Naive B cell (primary cell): ENCODE data around the gene CREM. TPM values are rescaled to one million over a fixed set of nuclear protein-coding genes. Genes with fewer than 3 reads are reported as not detected.
"Not testable (repeated sequence)": the region's sequence is repeated elsewhere in the genome, so short reads cannot be mapped to it uniquely, and the experiment has no call there.

Experiments
- ATAC-seq, 2 donors: fragments of 150-1000 bp; cut with Tn5 transposase; 2 replicates each; pipeline ENCODE4 v1.10.0; 2021; ENCODE audit warnings: low read depth in 2 of 2, mild to moderate bottlenecking in 2 of 2, moderate library complexity in 2 of 2
- DNase-seq: peaks from one replicate; pipeline ENCODE4 v3.0.0; 2022
- H3K27ac Mint-ChIP-seq, 6 donors: one replicate each; pipeline ENCODE4 v1.8.0; 2020 to 2022; ENCODE audit warnings: mild to moderate bottlenecking in 6 of 6, mixed read lengths in 6 of 6, moderate library complexity in 5 of 6, inconsistent platforms in 2 of 6
- H3K27me3 Mint-ChIP-seq, 3 donors: one replicate each; pipeline ENCODE4 v1.8.0; 2021 to 2022; ENCODE audit warnings: mixed read lengths in 3 of 3, mild to moderate bottlenecking in 1 of 3
- H3K36me3 Mint-ChIP-seq, 2 donors: one replicate each; pipeline ENCODE4 v1.8.0; 2020 to 2022; ENCODE audit warnings: mixed read lengths in 2 of 2, inconsistent platforms in 1 of 2, mild to moderate bottlenecking in 1 of 2
- H3K4me1 Mint-ChIP-seq, 3 donors: one replicate each; pipeline ENCODE4 v1.8.0; 2020 to 2022; ENCODE audit warnings: mixed read lengths in 3 of 3, inconsistent platforms in 1 of 3, mild to moderate bottlenecking in 1 of 3, moderate library complexity in 1 of 3
- H3K4me3 Mint-ChIP-seq, 8 donors: one replicate each; pipeline ENCODE4 v1.8.0; 2020 to 2022; ENCODE audit warnings: mild to moderate bottlenecking in 8 of 8, mixed read lengths in 8 of 8, moderate library complexity in 8 of 8, inconsistent platforms in 2 of 8
- H3K9me3 Mint-ChIP-seq, 7 donors: one replicate each; pipeline ENCODE4 v1.8.0; 2020 to 2022; ENCODE audit warnings: mixed read lengths in 7 of 7, mild to moderate bottlenecking in 5 of 7, inconsistent platforms in 2 of 7, moderate library complexity in 1 of 7
- polyA plus RNA-seq, 6 donors: library from polyadenylated mRNA; unstranded; fragments of 300-500 nt; fragmentation: Illumina TruSeq; gene quantifications; one replicate each; pipeline ENCODE4 v1.2.3, GENCODE V29; 2021; ENCODE audit warnings: low read depth in 6 of 6

Gene CREM
- polyA plus RNA-seq, 6 donors from 2014 or later, result 12.3 to 31.0 (median 16.8) TPM

GRCh38 chr10:35206274-35206673 is 79.6 kb downstream of the CREM start:
- H3K27ac Mint-ChIP-seq, result peak overlapping the region in 1 of 6 donors; percentile 10
- no peaks in the 10 kb centered on the region for H3K9me3 Mint-ChIP-seq
- no peaks in the 10 kb centered on the region for H3K4me1 Mint-ChIP-seq

GRCh38 chr10:35208536-35208935 is 81.9 kb downstream of the CREM start:
- Mint-ChIP-seq H3K36me3 (peaks cover 0 to 3% of the 10 kb centered on the region in 2 donors), H3K27me3 (no peaks in the 10 kb centered on the region), H3K4me3 (no peak overlapping the region), H3K9me3 (no peaks in the 10 kb centered on the region), H3K4me1 (no peaks in the 10 kb centered on the region), H3K27ac (peak overlapping the region in 2 of 6 donors; percentile 60 to 78)
- ATAC-seq, result no peak
- DNase-seq, result no peak

More at GRCh38 chr10:35206274-35206673, 79.6 kb downstream of the CREM start:
- no peak overlapping the region for H3K4me3 Mint-ChIP-seq
- H3K27me3 Mint-ChIP-seq, result no peaks in the 10 kb centered on the region
- H3K36me3 Mint-ChIP-seq, result peaks cover 0 to 3% of the 10 kb centered on the region in 2 donors
- ATAC-seq, result no peak
- DNase-seq, result no peak

- Mint-ChIP-seq H3K4me1 (no peaks in the 10 kb centered on the region), H3K27me3 (no peaks in the 10 kb centered on the region), H3K4me3 (no peak overlapping the region), H3K27ac (peak overlapping the region in 2 of 6 donors; percentile 53 to 78), H3K36me3 (peaks cover 0 to 3% of the 10 kb centered on the region in 2 donors), H3K9me3 (no peaks in the 10 kb centered on the region)
- ATAC-seq (no peak), DNase-seq (no peak)
These were observed 82.4 kb downstream of the CREM start for GRCh38 chr10:35208949-35209613.

- no peak overlapping the region for H3K4me3 Mint-ChIP-seq
- H3K36me3 Mint-ChIP-seq, result peaks cover 0 to 3% of the 10 kb centered on the region in 2 donors
- peak overlapping the region in 1 of 6 donors; percentile 1 for H3K27ac Mint-ChIP-seq
- H3K4me1 Mint-ChIP-seq, result no peaks in the 10 kb centered on the region
- DNase-seq (no peak), ATAC-seq (no peak)
- H3K9me3 Mint-ChIP-seq, result no peaks in the 10 kb centered on the region
- no peaks in the 10 kb centered on the region for H3K27me3 Mint-ChIP-seq
These were observed 84.3 kb downstream of the CREM start for GRCh38 chr10:35210961-35211360.

GRCh38 chr10:35211390-35211789 is 84.7 kb downstream of the CREM start:
- ATAC-seq (no peak), DNase-seq (no peak)
- Mint-ChIP-seq H3K4me1 (no peaks in the 10 kb centered on the region), H3K27me3 (no peaks in the 10 kb centered on the region), H3K27ac (no peak overlapping the region), H3K9me3 (no peaks in the 10 kb centered on the region), H3K4me3 (no peak overlapping the region), H3K36me3 (peaks cover 0 to 3% of the 10 kb centered on the region in 2 donors)

GRCh38 chr10:35212856-35213255 is 86.2 kb downstream of the CREM start:
- H3K27ac Mint-ChIP-seq, result no peak overlapping the region
- H3K4me1 Mint-ChIP-seq, result peaks cover 0 to 1% (median 0%) of the 10 kb centered on the region in 3 donors
- DNase-seq (no peak), ATAC-seq (no peak)
- no peaks in the 10 kb centered on the region for H3K36me3 Mint-ChIP-seq
- H3K4me3 Mint-ChIP-seq, result no peak overlapping the region
- peaks cover 0 to under 1% (median 0%) of the 10 kb centered on the region in 3 donors for H3K27me3 Mint-ChIP-seq
- no peaks in the 10 kb centered on the region for H3K9me3 Mint-ChIP-seq

GRCh38 chr10:35213699-35214098 is 87.1 kb downstream of the CREM start:
- H3K9me3 Mint-ChIP-seq, result no peaks in the 10 kb centered on the region
- DNase-seq (no peak), ATAC-seq (no peak)
- peaks cover 2 to 10% (median 6%) of the 10 kb centered on the region in 3 donors for H3K4me1 Mint-ChIP-seq
- H3K27ac Mint-ChIP-seq, result peak overlapping the region in 3 of 6 donors; percentile 1 to 29 (median 3)
- no peak overlapping the region for H3K4me3 Mint-ChIP-seq
- H3K27me3 Mint-ChIP-seq, result peaks cover 0 to 9% (median 6%) of the 10 kb centered on the region in 3 donors
- H3K36me3 Mint-ChIP-seq, result no peaks in the 10 kb centered on the region

- Mint-ChIP-seq H3K27ac (peak overlapping the region in 1 of 6 donors; percentile 54), H3K27me3 (peaks cover 0 to 11% (median 6%) of the 10 kb centered on the region in 3 donors), H3K9me3 (no peaks in the 10 kb centered on the region), H3K4me3 (no peak overlapping the region), H3K4me1 (peaks cover 4 to 11% (median 6%) of the 10 kb centered on the region in 3 donors), H3K36me3 (no peaks in the 10 kb centered on the region)
- no peak for ATAC-seq
- no peak for DNase-seq
These were observed 88.0 kb downstream of the CREM start for GRCh38 chr10:35214607-35215020.

GRCh38 chr10:35215107-35215506 is 88.5 kb downstream of the CREM start:
- no peak overlapping the region for H3K4me3 Mint-ChIP-seq
- no peak for DNase-seq
- ATAC-seq, result no peak
- no peak overlapping the region for H3K27ac Mint-ChIP-seq
- no peaks in the 10 kb centered on the region for H3K36me3 Mint-ChIP-seq
- H3K27me3 Mint-ChIP-seq, result peaks cover 0 to 11% (median 9%) of the 10 kb centered on the region in 3 donors
- no peaks in the 10 kb centered on the region for H3K9me3 Mint-ChIP-seq
- peaks cover 4 to 11% (median 6%) of the 10 kb centered on the region in 3 donors for H3K4me1 Mint-ChIP-seq

GRCh38 chr10:35216303-35216905 is 89.8 kb downstream of the CREM start:
- no peaks in the 10 kb centered on the region for H3K36me3 Mint-ChIP-seq
- no peak for DNase-seq
- H3K4me3 Mint-ChIP-seq, result no peak overlapping the region
- peak overlapping the region in 2 of 6 donors; percentile 20 to 37 for H3K27ac Mint-ChIP-seq
- peaks cover 0 to 11% (median 11%) of the 10 kb centered on the region in 3 donors for H3K27me3 Mint-ChIP-seq
- no peak for ATAC-seq
- H3K4me1 Mint-ChIP-seq, result peaks cover 4 to 11% (median 6%) of the 10 kb centered on the region in 3 donors
- H3K9me3 Mint-ChIP-seq, result no peaks in the 10 kb centered on the region

GRCh38 chr10:35216956-35217355 is 90.3 kb downstream of the CREM start:
- peak overlapping the region in 2 of 6 donors; percentile 20 to 37 for H3K27ac Mint-ChIP-seq
- H3K4me1 Mint-ChIP-seq, result peaks cover 4 to 11% (median 6%) of the 10 kb centered on the region in 3 donors
- DNase-seq, H3K9me3 Mint-ChIP-seq, H3K4me3 Mint-ChIP-seq, H3K36me3 Mint-ChIP-seq, ATAC-seq: not testable (repeated sequence)
- peaks cover 0 to 11% (median 11%) of the 10 kb centered on the region in 3 donors for H3K27me3 Mint-ChIP-seq

- no peaks in the 10 kb centered on the region for H3K36me3 Mint-ChIP-seq
- no peaks in the 10 kb centered on the region for H3K9me3 Mint-ChIP-seq
- ATAC-seq (no peak), DNase-seq (no peak)
- peaks cover 4 to 11% (median 6%) of the 10 kb centered on the region in 3 donors for H3K4me1 Mint-ChIP-seq
- peaks cover 0 to 11% (median 11%) of the 10 kb centered on the region in 3 donors for H3K27me3 Mint-ChIP-seq
- H3K4me3 Mint-ChIP-seq, result no peak overlapping the region
- no peak overlapping the region for H3K27ac Mint-ChIP-seq
These were observed 90.8 kb downstream of the CREM start for GRCh38 chr10:35217455-35217854.

GRCh38 chr10:35218339-35218955 is 91.8 kb downstream of the CREM start:
- Mint-ChIP-seq H3K9me3 (no peaks in the 10 kb centered on the region), H3K4me3 (no peak overlapping the region), H3K4me1 (peaks cover 4 to 11% (median 6%) of the 10 kb centered on the region in 3 donors), H3K27ac (peak overlapping the region; percentile 35 to 98 (median 78)), H3K36me3 (no peaks in the 10 kb centered on the region), H3K27me3 (peaks cover 0 to 17% (median 11%) of the 10 kb centered on the region in 3 donors)
- ATAC-seq (peak; percentile 88), DNase-seq (peak; percentile 69)
